Adrenal gland (tissue), 5 donors: ENCODE data around the gene CELSR3.

Experiments used
- CTCF ChIP-seq, 6 experiments: fragments of 450-650 bp in 4 of 6; fragments of 200-600 bp in 2 of 6; sonication (generic) in 1 of 6; IDR thresholded peaks; 1 replicate in 5 of 6; 2 replicates in 1 of 6; pipeline versions ENCODE4 v1.5.1 to v1.8.0; 2016 to 2021; ENCODE audit warnings: antibody characterized with exemption in 6 of 6, mild to moderate bottlenecking in 2 of 6, moderate library complexity in 1 of 6
- POLR2A ChIP-seq, 2 donors: fragments of 450-650 bp; IDR thresholded peaks; one replicate each; pipeline ENCODE4 v1.6.1; 2017; ENCODE audit warnings: antibody characterized with exemption in 2 of 2, mild to moderate bottlenecking in 2 of 2, moderate library complexity in 1 of 2
- donor health status: DM: no; HTN: no; CAD: no.

- no peak for TF ChIP-seq CTCF (IDR thresholded peaks at IDR 0.05)
- no peak for TF ChIP-seq POLR2A (IDR thresholded peaks at IDR 0.05)
Measured at GRCh38 chr3:48698891-48699290, 36.2 kb upstream of the CELSR3 start.
